ENCODE measurements around the gene SAMHD1. TPM values are rescaled to one million over a fixed set of nuclear protein-coding genes. Genes with fewer than 3 reads are reported as not detected.

Gene SAMHD1
- total and polyA plus RNA-seq, 9 of the 15 experiments (the other 6 are each of a cell fraction or from before 2014, with no cell fraction given), result 6.8 to 20.4 (median 14.8) TPM

DNA sequence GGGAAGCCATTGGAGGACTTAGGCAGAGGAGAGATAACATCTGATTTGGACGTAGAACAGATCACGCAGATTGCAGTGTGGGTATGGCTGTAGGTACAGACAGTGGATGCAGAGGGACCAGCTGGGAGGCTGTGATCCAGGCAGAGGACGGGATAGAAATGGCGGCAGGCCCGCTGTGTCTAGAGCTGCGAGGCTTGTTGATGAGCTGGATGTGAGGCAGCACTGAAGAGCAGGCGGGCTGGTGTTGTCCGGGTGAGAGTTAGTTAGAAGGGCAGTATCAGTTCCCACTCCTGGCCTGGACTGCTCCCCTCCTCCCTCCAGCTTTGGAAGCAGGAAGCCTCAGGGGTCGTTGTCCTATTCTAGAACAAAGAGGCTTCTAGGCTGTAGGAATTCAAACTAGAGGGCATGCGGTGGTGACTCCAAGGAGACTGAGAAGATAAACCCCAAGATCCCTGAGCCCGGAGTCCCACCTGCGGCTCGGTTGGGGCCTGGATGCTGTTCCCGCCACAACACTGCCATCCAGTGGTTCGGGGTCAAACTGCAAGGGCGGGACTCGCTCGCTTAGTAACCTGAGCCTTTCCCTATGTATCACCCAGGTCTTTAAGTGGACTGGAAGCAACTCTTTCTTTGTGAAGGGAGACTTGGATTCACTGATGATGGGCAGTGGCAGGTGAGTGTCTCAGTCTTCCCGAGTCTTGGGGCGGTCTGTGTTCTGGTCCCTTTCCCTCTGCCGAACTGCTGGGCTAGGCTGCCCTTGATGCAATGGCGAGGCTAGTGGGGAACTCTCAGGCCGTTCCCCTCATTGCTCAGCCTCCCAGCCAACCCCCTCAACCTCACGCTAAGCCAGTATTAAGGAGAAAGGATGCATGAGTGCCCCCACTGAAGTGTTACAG, 64.4 kb downstream of the SAMHD1 start (continued):
- TF ChIP-seq, protein P1, sequence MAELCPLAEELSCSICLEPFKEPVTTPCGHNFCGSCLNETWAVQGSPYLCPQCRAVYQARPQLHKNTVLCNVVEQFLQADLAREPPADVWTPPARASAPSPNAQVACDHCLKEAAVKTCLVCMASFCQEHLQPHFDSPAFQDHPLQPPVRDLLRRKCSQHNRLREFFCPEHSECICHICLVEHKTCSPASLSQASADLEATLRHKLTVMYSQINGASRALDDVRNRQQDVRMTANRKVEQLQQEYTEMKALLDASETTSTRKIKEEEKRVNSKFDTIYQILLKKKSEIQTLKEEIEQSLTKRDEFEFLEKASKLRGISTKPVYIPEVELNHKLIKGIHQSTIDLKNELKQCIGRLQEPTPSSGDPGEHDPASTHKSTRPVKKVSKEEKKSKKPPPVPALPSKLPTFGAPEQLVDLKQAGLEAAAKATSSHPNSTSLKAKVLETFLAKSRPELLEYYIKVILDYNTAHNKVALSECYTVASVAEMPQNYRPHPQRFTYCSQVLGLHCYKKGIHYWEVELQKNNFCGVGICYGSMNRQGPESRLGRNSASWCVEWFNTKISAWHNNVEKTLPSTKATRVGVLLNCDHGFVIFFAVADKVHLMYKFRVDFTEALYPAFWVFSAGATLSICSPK (IDR thresholded peaks at IDR 0.05; ENCODE audit: borderline replicate concordance), result no peak
- TF ChIP-seq, protein P2, sequence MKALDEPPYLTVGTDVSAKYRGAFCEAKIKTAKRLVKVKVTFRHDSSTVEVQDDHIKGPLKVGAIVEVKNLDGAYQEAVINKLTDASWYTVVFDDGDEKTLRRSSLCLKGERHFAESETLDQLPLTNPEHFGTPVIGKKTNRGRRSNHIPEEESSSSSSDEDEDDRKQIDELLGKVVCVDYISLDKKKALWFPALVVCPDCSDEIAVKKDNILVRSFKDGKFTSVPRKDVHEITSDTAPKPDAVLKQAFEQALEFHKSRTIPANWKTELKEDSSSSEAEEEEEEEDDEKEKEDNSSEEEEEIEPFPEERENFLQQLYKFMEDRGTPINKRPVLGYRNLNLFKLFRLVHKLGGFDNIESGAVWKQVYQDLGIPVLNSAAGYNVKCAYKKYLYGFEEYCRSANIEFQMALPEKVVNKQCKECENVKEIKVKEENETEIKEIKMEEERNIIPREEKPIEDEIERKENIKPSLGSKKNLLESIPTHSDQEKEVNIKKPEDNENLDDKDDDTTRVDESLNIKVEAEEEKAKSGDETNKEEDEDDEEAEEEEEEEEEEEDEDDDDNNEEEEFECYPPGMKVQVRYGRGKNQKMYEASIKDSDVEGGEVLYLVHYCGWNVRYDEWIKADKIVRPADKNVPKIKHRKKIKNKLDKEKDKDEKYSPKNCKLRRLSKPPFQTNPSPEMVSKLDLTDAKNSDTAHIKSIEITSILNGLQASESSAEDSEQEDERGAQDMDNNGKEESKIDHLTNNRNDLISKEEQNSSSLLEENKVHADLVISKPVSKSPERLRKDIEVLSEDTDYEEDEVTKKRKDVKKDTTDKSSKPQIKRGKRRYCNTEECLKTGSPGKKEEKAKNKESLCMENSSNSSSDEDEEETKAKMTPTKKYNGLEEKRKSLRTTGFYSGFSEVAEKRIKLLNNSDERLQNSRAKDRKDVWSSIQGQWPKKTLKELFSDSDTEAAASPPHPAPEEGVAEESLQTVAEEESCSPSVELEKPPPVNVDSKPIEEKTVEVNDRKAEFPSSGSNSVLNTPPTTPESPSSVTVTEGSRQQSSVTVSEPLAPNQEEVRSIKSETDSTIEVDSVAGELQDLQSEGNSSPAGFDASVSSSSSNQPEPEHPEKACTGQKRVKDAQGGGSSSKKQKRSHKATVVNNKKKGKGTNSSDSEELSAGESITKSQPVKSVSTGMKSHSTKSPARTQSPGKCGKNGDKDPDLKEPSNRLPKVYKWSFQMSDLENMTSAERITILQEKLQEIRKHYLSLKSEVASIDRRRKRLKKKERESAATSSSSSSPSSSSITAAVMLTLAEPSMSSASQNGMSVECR (CRISPR knock-in tag; IDR thresholded peaks at IDR 0.05), result 0 out of 2 replicates have a peak, but pooled peaks have one; percentile 8
- no peak for TF ChIP-seq SIX5 (IDR thresholded peaks at IDR 0.05; ENCODE audit: borderline replicate concordance in 1 of 2, insufficient read depth in 1 of 2, low read depth in 1 of 2, low read length in 2 of 2)
- no peak for TF ChIP-seq ZKSCAN3 (CRISPR knock-in tag; IDR thresholded peaks at IDR 0.05)
- TF ChIP-seq ATF1 (CRISPR knock-in tag; IDR thresholded peaks at IDR 0.05), result no peak
- TF ChIP-seq ATF1 (tag; IDR thresholded peaks at IDR 0.05), result no peak

Measured in K562 (cell line).